Measurements from ENCODE around the gene PHYHD1.

- TF ChIP-seq CTCF (IDR thresholded peaks at IDR 0.05; ENCODE audit: low read length) (no peak), EZH2 (optimal IDR thresholded peaks at IDR 0.05; ENCODE audit: low read depth, low read length) (no peak), EZH2phosphoT487 (IDR thresholded peaks at IDR 0.05; ENCODE audit: low read length) (no peak)
These were observed 1.3 kb downstream of the PHYHD1 start for GRCh38 chr9:128921881-128922763.
